OCI-LY7 (cell line): ENCODE results near the gene ERN2.
"Not testable (repeated sequence)": the region's sequence is repeated elsewhere in the genome, so short reads cannot be mapped to it uniquely, and the experiment has no call there.

Experiments used
- EZH2phosphoT487 ChIP-seq: fragments of 200-600 bp; sonication (generic); IDR thresholded peaks from 2 replicates; pipeline ENCODE4 v1.6.1; 2018; ENCODE audit warnings: low read depth, borderline replicate concordance, mild to moderate bottlenecking, mixed run types, antibody characterized with exemption, low read length, moderate library complexity, mixed read lengths
- TF ChIP-seq, protein P1 (sequence below): fragments of 200-600 bp; sonication (generic); conservative IDR thresholded peaks from 2 replicates; pipeline ENCODE4 v1.5.1; 2014; ENCODE audit warnings: mild to moderate bottlenecking, antibody characterized with exemption, low read length, moderate library complexity, mixed read lengths

GRCh38 chr16:23751053-23751452 is 38.0 kb upstream of the ERN2 start:
- TF ChIP-seq, protein P1, sequence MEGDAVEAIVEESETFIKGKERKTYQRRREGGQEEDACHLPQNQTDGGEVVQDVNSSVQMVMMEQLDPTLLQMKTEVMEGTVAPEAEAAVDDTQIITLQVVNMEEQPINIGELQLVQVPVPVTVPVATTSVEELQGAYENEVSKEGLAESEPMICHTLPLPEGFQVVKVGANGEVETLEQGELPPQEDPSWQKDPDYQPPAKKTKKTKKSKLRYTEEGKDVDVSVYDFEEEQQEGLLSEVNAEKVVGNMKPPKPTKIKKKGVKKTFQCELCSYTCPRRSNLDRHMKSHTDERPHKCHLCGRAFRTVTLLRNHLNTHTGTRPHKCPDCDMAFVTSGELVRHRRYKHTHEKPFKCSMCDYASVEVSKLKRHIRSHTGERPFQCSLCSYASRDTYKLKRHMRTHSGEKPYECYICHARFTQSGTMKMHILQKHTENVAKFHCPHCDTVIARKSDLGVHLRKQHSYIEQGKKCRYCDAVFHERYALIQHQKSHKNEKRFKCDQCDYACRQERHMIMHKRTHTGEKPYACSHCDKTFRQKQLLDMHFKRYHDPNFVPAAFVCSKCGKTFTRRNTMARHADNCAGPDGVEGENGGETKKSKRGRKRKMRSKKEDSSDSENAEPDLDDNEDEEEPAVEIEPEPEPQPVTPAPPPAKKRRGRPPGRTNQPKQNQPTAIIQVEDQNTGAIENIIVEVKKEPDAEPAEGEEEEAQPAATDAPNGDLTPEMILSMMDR = not testable (repeated sequence)
- TF ChIP-seq EZH2phosphoT487 = not testable (repeated sequence)
